ENCODE measurements around the gene KLF5.

KLF5 gene

DNA sequence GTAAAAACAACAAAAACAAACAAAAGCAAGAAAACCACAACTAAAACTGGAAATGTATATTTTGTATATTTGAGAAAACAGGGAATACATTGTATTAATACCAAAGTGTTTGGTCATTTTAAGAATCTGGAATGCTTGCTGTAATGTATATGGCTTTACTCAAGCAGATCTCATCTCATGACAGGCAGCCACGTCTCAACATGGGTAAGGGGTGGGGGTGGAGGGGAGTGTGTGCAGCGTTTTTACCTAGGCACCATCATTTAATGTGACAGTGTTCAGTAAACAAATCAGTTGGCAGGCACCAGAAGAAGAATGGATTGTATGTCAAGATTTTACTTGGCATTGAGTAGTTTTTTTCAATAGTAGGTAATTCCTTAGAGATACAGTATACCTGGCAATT, 17.1 kb downstream of the KLF5 start:
- ChIA-PET CTCF (no interaction called here), POLR2A (no interaction called here)
- Histone ChIP-seq H3K9me3 (ENCODE audit: control insufficient read depth, insufficient read depth, low read depth, low read length) (no peaks in the 10 kb centered on the region), H3K4me1 (ENCODE audit: control insufficient read depth, insufficient read depth, low read length) (no peaks in the 10 kb centered on the region), H3K36me3 (ENCODE audit: control insufficient read depth in 2 of 2, insufficient read depth in 1 of 2, low read length in 2 of 2) (peaks cover 0 to 16% of the 10 kb centered on the region in 2 experiments; a peak in 1 of 3 replicates), H3K4me3 (ENCODE audit: low read depth, low read length) (no peak overlapping the region), H3K27ac (ENCODE audit: extremely low read depth, low read depth, low read length) (no peak overlapping the region)
- TF ChIP-seq ZNF221 (tag by site-specific recombination; IDR thresholded peaks at IDR 0.05; ENCODE audit: borderline replicate concordance) = no peak
- TF ChIP-seq TRIM28 (IDR thresholded peaks at IDR 0.05; ENCODE audit: borderline replicate concordance, low read length) = no peak
- TF ChIP-seq IKZF3 (tag by site-specific recombination; IDR thresholded peaks at IDR 0.05) = no peak
- no peak for TF ChIP-seq ZNF302 (tag by site-specific recombination; IDR thresholded peaks at IDR 0.05; ENCODE audit: low read depth)
- TF ChIP-seq, protein P1, sequence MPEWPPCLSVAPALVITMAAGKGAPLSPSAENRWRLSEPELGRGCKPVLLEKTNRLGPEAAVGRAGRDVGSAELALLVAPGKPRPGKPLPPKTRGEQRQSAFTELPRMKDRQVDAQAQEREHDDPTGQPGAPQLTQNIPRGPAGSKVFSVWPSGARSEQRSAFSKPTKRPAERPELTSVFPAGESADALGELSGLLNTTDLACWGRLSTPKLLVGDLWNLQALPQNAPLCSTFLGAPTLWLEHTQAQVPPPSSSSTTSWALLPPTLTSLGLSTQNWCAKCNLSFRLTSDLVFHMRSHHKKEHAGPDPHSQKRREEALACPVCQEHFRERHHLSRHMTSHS (tag by site-specific recombination; IDR thresholded peaks at IDR 0.05) = no peak
- TF ChIP-seq ZNF426 (tag by site-specific recombination; IDR thresholded peaks at IDR 0.05) = no peak
- TF ChIP-seq, protein P2, sequence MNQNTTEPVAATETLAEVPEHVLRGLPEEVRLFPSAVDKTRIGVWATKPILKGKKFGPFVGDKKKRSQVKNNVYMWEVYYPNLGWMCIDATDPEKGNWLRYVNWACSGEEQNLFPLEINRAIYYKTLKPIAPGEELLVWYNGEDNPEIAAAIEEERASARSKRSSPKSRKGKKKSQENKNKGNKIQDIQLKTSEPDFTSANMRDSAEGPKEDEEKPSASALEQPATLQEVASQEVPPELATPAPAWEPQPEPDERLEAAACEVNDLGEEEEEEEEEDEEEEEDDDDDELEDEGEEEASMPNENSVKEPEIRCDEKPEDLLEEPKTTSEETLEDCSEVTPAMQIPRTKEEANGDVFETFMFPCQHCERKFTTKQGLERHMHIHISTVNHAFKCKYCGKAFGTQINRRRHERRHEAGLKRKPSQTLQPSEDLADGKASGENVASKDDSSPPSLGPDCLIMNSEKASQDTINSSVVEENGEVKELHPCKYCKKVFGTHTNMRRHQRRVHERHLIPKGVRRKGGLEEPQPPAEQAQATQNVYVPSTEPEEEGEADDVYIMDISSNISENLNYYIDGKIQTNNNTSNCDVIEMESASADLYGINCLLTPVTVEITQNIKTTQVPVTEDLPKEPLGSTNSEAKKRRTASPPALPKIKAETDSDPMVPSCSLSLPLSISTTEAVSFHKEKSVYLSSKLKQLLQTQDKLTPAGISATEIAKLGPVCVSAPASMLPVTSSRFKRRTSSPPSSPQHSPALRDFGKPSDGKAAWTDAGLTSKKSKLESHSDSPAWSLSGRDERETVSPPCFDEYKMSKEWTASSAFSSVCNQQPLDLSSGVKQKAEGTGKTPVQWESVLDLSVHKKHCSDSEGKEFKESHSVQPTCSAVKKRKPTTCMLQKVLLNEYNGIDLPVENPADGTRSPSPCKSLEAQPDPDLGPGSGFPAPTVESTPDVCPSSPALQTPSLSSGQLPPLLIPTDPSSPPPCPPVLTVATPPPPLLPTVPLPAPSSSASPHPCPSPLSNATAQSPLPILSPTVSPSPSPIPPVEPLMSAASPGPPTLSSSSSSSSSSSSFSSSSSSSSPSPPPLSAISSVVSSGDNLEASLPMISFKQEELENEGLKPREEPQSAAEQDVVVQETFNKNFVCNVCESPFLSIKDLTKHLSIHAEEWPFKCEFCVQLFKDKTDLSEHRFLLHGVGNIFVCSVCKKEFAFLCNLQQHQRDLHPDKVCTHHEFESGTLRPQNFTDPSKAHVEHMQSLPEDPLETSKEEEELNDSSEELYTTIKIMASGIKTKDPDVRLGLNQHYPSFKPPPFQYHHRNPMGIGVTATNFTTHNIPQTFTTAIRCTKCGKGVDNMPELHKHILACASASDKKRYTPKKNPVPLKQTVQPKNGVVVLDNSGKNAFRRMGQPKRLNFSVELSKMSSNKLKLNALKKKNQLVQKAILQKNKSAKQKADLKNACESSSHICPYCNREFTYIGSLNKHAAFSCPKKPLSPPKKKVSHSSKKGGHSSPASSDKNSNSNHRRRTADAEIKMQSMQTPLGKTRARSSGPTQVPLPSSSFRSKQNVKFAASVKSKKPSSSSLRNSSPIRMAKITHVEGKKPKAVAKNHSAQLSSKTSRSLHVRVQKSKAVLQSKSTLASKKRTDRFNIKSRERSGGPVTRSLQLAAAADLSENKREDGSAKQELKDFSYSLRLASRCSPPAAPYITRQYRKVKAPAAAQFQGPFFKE (tag by site-specific recombination; IDR thresholded peaks at IDR 0.05; ENCODE audit: borderline replicate concordance) = no peak
- no peak for TF ChIP-seq ZNF521 (tag by site-specific recombination; IDR thresholded peaks at IDR 0.05)

DNA sequence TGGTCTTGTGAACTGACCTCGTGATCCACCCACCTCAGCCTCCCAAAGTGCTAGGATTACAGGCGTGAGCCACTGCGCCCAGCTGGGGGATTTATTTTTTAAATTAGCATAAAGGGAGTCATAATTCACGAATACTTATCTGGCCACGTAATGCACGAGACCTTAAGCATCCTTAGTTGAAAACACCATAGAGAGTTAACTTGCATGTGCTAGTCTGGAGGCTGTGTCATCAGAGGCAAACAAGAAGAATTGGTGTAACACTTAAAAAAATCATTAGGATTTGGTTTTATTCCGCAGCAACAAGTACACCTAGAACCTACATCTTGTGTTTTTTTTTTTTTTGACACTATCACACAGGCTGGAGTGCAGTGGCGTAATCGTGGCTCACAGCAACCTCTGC, 19.1 kb downstream of the KLF5 start:
- H3K4me1 ChIP-seq (ENCODE audit: control insufficient read depth, insufficient read depth, low read length) = no peaks in the 10 kb centered on the region
- H3K36me3 ChIP-seq (ENCODE audit: control insufficient read depth in 2 of 2, insufficient read depth in 1 of 2, low read length in 2 of 2) = peaks cover 0 to 16% of the 10 kb centered on the region in 2 experiments; a peak in 1 of 3 replicates
- H3K27ac ChIP-seq (ENCODE audit: extremely low read depth, low read depth, low read length) = no peak overlapping the region
- ChIA-PET CTCF (no interaction called here), POLR2A (no interaction called here)
- no peaks in the 10 kb centered on the region for H3K9me3 ChIP-seq (ENCODE audit: control insufficient read depth, insufficient read depth, low read depth, low read length)
- H3K4me3 ChIP-seq (ENCODE audit: low read depth, low read length) = no peak overlapping the region
- no peak for TF ChIP-seq ZNF211 (tag by site-specific recombination; IDR thresholded peaks at IDR 0.05; ENCODE audit: low read depth)
- TF ChIP-seq ZNF138 (tag by site-specific recombination; IDR thresholded peaks at IDR 0.05; ENCODE audit: borderline replicate concordance) = no peak
- no peak for TF ChIP-seq KLF9 (tag by site-specific recombination; IDR thresholded peaks at IDR 0.05; ENCODE audit: low read depth)
- TF ChIP-seq, protein P3, sequence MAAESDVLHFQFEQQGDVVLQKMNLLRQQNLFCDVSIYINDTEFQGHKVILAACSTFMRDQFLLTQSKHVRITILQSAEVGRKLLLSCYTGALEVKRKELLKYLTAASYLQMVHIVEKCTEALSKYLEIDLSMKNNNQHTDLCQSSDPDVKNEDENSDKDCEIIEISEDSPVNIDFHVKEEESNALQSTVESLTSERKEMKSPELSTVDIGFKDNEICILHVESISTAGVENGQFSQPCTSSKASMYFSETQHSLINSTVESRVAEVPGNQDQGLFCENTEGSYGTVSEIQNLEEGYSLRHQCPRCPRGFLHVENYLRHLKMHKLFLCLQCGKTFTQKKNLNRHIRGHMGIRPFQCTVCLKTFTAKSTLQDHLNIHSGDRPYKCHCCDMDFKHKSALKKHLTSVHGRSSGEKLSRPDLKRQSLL (tag by site-specific recombination; IDR thresholded peaks at IDR 0.05) = no peak
- no peak for TF ChIP-seq IKZF3 (tag by site-specific recombination; IDR thresholded peaks at IDR 0.05)
- no peak for TF ChIP-seq BCL11B (tag by site-specific recombination; IDR thresholded peaks at IDR 0.05; ENCODE audit: low read depth)
- no peak for TF ChIP-seq ZNF555 (tag by site-specific recombination; conservative IDR thresholded peaks at IDR 0.05)
- TF ChIP-seq, protein P2 (tag by site-specific recombination; IDR thresholded peaks at IDR 0.05; ENCODE audit: borderline replicate concordance) = no peak
- no peak for TF ChIP-seq KLF10 (tag by site-specific recombination; IDR thresholded peaks at IDR 0.05)
- TF ChIP-seq, protein P4, sequence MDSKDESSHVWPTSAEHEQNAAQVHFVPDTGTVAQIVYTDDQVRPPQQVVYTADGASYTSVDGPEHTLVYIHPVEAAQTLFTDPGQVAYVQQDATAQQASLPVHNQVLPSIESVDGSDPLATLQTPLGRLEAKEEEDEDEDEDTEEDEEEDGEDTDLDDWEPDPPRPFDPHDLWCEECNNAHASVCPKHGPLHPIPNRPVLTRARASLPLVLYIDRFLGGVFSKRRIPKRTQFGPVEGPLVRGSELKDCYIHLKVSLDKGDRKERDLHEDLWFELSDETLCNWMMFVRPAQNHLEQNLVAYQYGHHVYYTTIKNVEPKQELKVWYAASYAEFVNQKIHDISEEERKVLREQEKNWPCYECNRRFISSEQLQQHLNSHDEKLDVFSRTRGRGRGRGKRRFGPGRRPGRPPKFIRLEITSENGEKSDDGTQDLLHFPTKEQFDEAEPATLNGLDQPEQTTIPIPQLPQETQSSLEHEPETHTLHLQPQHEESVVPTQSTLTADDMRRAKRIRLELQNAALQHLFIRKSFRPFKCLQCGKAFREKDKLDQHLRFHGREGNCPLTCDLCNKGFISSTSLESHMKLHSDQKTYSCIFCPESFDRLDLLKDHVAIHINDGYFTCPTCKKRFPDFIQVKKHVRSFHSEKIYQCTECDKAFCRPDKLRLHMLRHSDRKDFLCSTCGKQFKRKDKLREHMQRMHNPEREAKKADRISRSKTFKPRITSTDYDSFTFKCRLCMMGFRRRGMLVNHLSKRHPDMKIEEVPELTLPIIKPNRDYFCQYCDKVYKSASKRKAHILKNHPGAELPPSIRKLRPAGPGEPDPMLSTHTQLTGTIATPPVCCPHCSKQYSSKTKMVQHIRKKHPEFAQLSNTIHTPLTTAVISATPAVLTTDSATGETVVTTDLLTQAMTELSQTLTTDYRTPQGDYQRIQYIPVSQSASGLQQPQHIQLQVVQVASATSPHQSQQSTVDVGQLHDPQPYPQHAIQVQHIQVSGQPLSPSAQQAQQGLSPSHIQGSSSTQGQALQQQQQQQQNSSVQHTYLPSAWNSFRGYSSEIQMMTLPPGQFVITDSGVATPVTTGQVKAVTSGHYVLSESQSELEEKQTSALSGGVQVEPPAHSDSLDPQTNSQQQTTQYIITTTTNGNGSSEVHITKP (tag by site-specific recombination; IDR thresholded peaks at IDR 0.05) = no peak
- TF ChIP-seq ZNF571 (tag by site-specific recombination; IDR thresholded peaks at IDR 0.05) = no peak
